Gastrocnemius medialis (tissue), 4 donors: ENCODE data around the gene TCEA2. TPM values are rescaled to one million over a fixed set of nuclear protein-coding genes. Genes with fewer than 3 reads are reported as not detected.
"Not testable (repeated sequence)": the region's sequence is repeated elsewhere in the genome, so short reads cannot be mapped to it uniquely, and the experiment has no call there.

Experiments
- ATAC-seq, 2 donors: fragments of 150-250 bp; one replicate each; pipeline ENCODE4 v1.9.1; 2016
- DNase-seq, 2 donors: peaks; one replicate each; pipeline ENCODE4 v3.0.0-alpha.2; 2019
- H3K27ac ChIP-seq, 4 donors: fragments of 200-600 bp; sonication (generic); 1 replicate in 1 of 4; 2 replicates in 3 of 4; pipeline ENCODE4 v1.5.1; 2016 to 2018; ENCODE audit warnings: mild to moderate bottlenecking in 2 of 4, moderate library complexity in 1 of 4
- H3K27me3 ChIP-seq, 3 donors: fragments of 200-600 bp; sonication (generic) in 2 of 3; 1 replicate in 1 of 3; 2 replicates in 2 of 3; pipeline versions ENCODE4 v1.5.1 to v1.6.0; 2016 to 2019; ENCODE audit warnings: mild to moderate bottlenecking in 1 of 3, moderate library complexity in 1 of 3
- H3K36me3 ChIP-seq, 2 donors: fragments of 200-600 bp; sonication (generic) in 1 of 2; one replicate each; pipeline ENCODE4 v1.5.1; 2017 to 2018
- H3K4me1 ChIP-seq, 2 donors: fragments of 200-600 bp; sonication (generic) in 1 of 2; one replicate each; pipeline ENCODE4 v1.5.1; 2016 to 2017; ENCODE audit warnings: mild to moderate bottlenecking in 2 of 2
- H3K4me3 ChIP-seq, 4 donors: fragments of 200-600 bp; sonication (generic) in 3 of 4; 1 replicate in 1 of 4; 2 replicates in 3 of 4; pipeline ENCODE4 v1.5.1; 2016 to 2019; ENCODE audit warnings: mild to moderate bottlenecking in 2 of 4
- H3K9me3 ChIP-seq, 3 donors: fragments of 200-600 bp; sonication (generic) in 2 of 3; 1 replicate in 1 of 3; 2 replicates in 2 of 3; pipeline ENCODE4 v1.5.1; 2016 to 2019
- CTCF ChIP-seq, 5 experiments: fragments of 450-650 bp in 3 of 5; fragments of 200-600 bp in 2 of 5; sonication (generic) in 2 of 5; IDR thresholded peaks in 4 of 5; conservative IDR thresholded peaks in 1 of 5; 1 replicate in 4 of 5; 2 replicates in 1 of 5; pipeline ENCODE4 v1.5.1; 2016 to 2019; ENCODE audit warnings: antibody characterized with exemption in 5 of 5, mild to moderate bottlenecking in 3 of 5, moderate library complexity in 3 of 5
- POLR2A ChIP-seq, 2 donors: fragments of 450-650 bp; IDR thresholded peaks; one replicate each; pipeline ENCODE4 v1.6.1; 2017; ENCODE audit warnings: antibody characterized with exemption in 2 of 2, mild to moderate bottlenecking in 2 of 2, moderate library complexity in 2 of 2
- in situ Hi-C, 4 donors: fragments of 200-750 bp; cut with MboI; loops; one replicate each; pipeline versions ENCODE4 v1.15.0 to v1.8.0; 2017; ENCODE audit warnings: low sequenced_read_pairs in 4 of 4
- intact Hi-C: fragments of 100-400 bp; cut with DNase I; formaldehyde crosslinking; loops from one replicate; pipeline ENCODE4 v1.15.1; 2023; ENCODE audit warnings: low total_unique reads
- total RNA-seq, 4 donors: library from RNA; depleted of rRNA; stranded (reverse); fragments of >200 nt; gene quantifications; one replicate each; pipeline versions ENCODE4 v1.1.0 to v1.2.3, GENCODE V29; 2016

Gene TCEA2
- total RNA-seq, 4 donors from 2014 or later: 8.4 to 21.0 (median 8.8) TPM

GRCh38 chr20:64116016-64116415 is 53.0 kb downstream of the TCEA2 start:
- Histone ChIP-seq H3K9me3 (no peaks in the 10 kb centered on the region), H3K4me1 (no peaks in the 10 kb centered on the region), H3K4me3 (no peak overlapping the region), H3K27me3 (peaks cover 0 to 2% (median 0%) of the 10 kb centered on the region in 3 donors), H3K27ac (no peak overlapping the region), H3K36me3 (no peaks in the 10 kb centered on the region)
- ATAC-seq (no peak), DNase-seq (no peak)
- no peak for TF ChIP-seq CTCF (IDR thresholded peaks at IDR 0.05 in 4 of 5, conservative IDR thresholded peaks at IDR 0.05 in 1 of 5)
- TF ChIP-seq POLR2A (IDR thresholded peaks at IDR 0.05): no peak
- intact Hi-C loops: no loop called here
- in situ Hi-C loops: no loop called here

- in situ Hi-C loops: no loop called here
- Histone ChIP-seq H3K36me3 (no peaks in the 10 kb centered on the region), H3K27ac (no peak overlapping the region), H3K4me3 (no peak overlapping the region), H3K9me3 (no peaks in the 10 kb centered on the region), H3K27me3 (peaks cover 0 to 10% (median 3%) of the 10 kb centered on the region in 3 donors), H3K4me1 (no peaks in the 10 kb centered on the region)
- intact Hi-C loops: no loop called here
- no peak for TF ChIP-seq POLR2A (IDR thresholded peaks at IDR 0.05)
- TF ChIP-seq CTCF (IDR thresholded peaks at IDR 0.05 in 4 of 5, conservative IDR thresholded peaks at IDR 0.05 in 1 of 5): no peak
- ATAC-seq (no peak), DNase-seq (no peak)
Measured at GRCh38 chr20:64116541-64117431, 53.8 kb downstream of the TCEA2 start.

- peaks cover 0 to 11% (median 6%) of the 10 kb centered on the region in 3 donors for H3K27me3 ChIP-seq
- H3K4me3 ChIP-seq, in situ Hi-C loops, H3K9me3 ChIP-seq, H3K36me3 ChIP-seq, intact Hi-C loops, H3K4me1 ChIP-seq, DNase-seq, ATAC-seq, H3K27ac ChIP-seq: not testable (repeated sequence)
Measured at GRCh38 chr20:64117432-64117777, 54.4 kb downstream of the TCEA2 start.

- H3K4me1 ChIP-seq: no peaks in the 10 kb centered on the region
- no peak for ATAC-seq
- H3K27me3 ChIP-seq: peaks cover 0 to 15% (median 12%) of the 10 kb centered on the region in 3 donors
- no peaks in the 10 kb centered on the region for H3K9me3 ChIP-seq
- in situ Hi-C loops (no loop called here), intact Hi-C loops (no loop called here)
- TF ChIP-seq POLR2A (IDR thresholded peaks at IDR 0.05) (no peak), CTCF (IDR thresholded peaks at IDR 0.05 in 4 of 5, conservative IDR thresholded peaks at IDR 0.05 in 1 of 5) (no peak)
- H3K27ac ChIP-seq: no peak overlapping the region
- no peak for DNase-seq
- H3K4me3 ChIP-seq: no peak overlapping the region
- H3K36me3 ChIP-seq: no peaks in the 10 kb centered on the region
Measured at GRCh38 chr20:64119301-64119680, 56.3 kb downstream of the TCEA2 start.

- DNase-seq: no peak
Measured at GRCh38 chr20:64119681-64120341, 56.8 kb downstream of the TCEA2 start.

More at GRCh38 chr20:64119681-64120341, 56.8 kb downstream of the TCEA2 start:
- no peaks in the 10 kb centered on the region for H3K36me3 ChIP-seq
- H3K27ac ChIP-seq: no peak overlapping the region
- no peaks in the 10 kb centered on the region for H3K4me1 ChIP-seq
- intact Hi-C loops: loop anchor here (1.0 kb wide), 2 partner anchors 37 to 81 kb away; no protein-coding TSS in a partner anchor
- H3K27me3 ChIP-seq: peaks cover 0 to 19% (median 14%) of the 10 kb centered on the region in 3 donors
- TF ChIP-seq CTCF (IDR thresholded peaks at IDR 0.05 in 4 of 5, conservative IDR thresholded peaks at IDR 0.05 in 1 of 5) (no peak), POLR2A (IDR thresholded peaks at IDR 0.05) (no peak)
- no peak overlapping the region for H3K4me3 ChIP-seq
- in situ Hi-C loops: no loop called here
- no peak for ATAC-seq
- H3K9me3 ChIP-seq: no peaks in the 10 kb centered on the region
